HL-60/S4 treated with retinoic acid at 250 ng/mL for 4 days and 3 days (cell line): ENCODE data around the gene GPC4.
"Not testable (repeated sequence)": the region's sequence is repeated elsewhere in the genome, so short reads cannot be mapped to it uniquely, and the experiment has no call there.

Experiments
- in situ Hi-C: fragments of 300-500 bp; cut with MboI; formaldehyde crosslinking; loops from 2 replicates; pipeline ENCODE4 v1.7.0; 2022; ENCODE audit warnings: low sequenced_read_pairs

Gene GPC4

DNA sequence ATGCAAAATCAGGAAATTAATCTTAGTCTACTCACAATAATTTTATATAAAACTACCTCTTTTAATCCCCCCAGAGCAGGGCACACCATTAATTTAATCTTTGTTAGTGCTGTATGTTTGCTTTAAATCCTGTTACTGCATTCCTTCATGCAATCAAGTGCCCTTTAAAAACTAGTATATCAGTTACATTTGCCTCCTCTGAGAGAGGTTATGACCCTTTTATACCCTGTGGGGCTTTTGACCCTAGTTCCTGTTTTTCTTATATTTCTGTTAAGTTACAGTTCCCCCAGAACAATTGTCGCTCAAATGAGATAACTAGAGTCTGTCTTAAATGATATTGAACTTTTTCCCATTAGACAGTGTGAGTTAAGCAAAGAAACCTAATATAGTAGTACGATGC, 46.2 kb downstream of the GPC4 start:
- in situ Hi-C loops, result no loop called here

DNA sequence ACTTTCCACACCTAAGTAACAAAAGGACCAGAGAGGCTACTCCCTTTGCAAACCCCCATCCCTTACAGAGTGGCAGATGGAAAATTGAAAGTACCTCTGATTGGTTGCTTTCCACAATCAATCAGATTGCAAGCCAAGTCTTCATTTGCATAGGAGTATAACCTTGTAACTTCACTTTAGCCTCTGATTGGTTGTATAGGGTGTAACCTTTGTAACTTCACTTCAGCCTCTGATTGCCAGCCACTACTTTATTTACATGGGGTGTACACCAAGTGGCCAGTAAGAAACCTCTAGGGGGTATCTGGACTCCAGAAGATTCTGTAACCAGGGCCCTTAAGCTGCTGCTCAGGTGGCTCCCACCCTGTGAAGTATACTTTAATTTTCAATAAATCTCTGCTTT, 48.6 kb downstream of the GPC4 start:
- in situ Hi-C loops, result no loop called here

DNA sequence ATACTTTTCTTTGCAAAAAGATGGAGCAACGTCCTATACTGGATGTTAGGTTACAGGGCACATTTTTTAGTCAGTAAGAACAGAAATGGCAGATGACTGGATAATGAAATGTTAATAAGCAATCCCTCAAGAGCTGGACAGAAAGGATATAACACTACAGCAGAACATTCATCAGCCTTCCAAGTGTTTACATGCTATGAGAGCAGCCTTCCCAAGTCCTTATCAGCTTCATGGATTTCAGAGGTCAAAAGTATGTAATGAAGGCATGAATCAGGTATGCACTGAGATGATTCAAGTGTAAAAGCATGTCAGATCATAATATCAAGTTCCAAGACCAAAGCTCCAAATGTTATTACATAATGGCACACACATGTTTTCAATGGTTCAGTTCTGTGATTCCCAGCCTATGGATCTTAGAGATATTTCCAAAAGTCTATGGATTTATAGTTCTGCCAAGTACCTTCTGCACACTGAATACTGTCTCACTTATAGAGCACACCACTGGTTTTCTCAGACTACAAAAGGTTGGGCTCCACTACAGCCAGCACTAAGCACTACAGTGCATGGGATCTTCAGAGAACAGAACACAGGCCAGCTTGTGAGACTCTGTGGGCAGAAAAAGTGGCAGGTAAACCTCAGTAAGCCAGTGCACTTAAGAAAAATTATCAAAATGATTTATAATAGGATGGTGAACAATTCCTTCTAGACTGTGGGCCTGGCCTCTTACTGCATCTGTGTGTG, 49.2 kb downstream of the GPC4 start:
- in situ Hi-C loops, result no loop called here

DNA sequence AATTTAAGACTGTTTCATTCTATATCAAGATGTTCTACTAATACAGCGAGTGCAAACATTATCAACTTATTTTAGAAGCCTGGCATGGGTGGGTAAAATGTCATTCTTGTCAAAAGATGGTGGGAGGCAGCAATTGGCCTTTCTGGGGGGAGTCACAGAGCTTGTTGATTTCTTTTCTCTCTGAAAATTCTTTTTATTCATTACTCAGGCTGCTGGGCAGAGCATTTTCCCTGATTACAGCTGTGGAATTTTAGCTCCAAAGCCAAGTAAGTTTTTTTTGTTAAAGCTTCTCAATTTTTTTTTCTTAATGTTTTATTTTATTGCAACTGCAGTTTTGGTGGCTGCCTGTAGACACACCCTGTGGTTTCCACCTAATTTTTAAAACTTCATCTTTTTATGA, 50.4 kb downstream of the GPC4 start:
- in situ Hi-C loops, result no loop called here

DNA sequence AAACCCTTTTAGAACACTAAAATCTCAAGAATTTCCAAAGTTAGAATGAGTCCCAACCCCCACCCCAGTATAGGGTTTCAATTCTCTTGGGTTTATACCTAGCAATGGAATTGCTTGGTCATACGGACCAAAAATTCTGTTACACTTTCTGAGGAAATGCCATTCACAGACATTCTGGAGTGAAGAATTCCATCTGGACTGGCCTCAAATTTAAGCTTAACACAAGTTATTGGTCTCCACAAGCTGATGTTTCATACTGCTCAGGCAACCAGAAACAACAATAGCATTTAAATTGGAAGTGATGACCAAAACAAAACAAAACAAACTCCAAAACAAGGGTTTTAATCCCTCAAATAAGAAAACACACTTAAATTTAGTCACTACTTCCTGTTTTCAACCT, 51.1 kb downstream of the GPC4 start:
- in situ Hi-C loops, result no loop called here

DNA sequence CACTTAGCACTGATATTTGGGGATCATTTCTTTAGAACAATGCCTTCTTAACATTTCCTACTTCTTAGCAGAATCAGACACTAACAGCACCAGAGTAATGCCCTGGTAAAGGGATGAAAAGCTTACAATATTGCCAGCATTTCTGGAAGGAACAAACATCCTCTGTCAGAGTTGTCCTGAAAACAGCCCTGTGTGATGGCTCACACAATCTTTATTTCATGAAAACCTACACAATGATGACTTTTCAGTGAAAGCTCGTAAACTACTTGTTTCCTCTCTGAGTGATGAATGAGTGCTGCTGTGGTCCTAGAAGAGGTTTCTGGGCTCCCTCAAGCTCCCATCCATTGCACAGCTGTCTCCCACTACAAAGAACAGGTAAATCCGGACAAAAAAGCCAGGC, 52.8 kb downstream of the GPC4 start:
- in situ Hi-C loops, result no loop called here

DNA sequence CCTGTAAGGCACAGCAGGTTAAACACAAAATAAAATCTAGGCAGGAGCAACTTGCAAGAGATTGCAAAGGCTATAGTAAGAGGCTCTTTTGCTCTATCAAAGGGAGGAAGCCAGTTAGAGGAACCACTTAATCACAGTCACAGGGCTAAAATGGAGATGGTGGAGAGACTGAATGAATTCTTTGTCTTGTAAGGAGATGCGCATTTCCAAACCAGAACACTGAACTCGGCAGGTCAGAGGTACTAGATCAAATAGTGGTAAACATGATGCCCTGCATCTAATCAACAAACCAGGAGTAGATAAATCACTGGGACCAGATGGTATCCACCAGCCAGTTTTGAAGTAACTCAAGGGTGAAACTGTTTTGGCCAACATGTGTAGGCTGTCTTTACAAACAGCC, 55.8 kb downstream of the GPC4 start:
- in situ Hi-C loops, result no loop called here

DNA sequence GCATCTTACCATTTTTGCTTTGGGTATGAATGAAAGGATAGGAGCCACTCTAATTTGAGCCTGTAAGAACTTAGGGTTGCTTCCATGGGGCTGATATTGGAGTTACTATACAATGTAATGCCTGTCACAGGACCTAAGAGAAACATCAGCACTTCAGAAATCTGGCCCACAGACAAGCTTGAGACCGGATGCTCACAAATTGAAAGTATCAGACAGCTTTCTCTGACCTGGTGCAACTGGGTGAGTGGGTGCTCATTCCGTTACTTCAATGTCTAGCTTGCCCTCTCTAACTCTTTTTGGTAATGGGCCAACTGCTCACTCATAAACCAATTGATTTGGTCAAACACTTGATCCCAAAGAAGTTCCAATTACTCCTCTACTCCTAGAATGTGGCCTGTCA, 62.1 kb downstream of the GPC4 start:
- in situ Hi-C loops, result no loop called here

DNA sequence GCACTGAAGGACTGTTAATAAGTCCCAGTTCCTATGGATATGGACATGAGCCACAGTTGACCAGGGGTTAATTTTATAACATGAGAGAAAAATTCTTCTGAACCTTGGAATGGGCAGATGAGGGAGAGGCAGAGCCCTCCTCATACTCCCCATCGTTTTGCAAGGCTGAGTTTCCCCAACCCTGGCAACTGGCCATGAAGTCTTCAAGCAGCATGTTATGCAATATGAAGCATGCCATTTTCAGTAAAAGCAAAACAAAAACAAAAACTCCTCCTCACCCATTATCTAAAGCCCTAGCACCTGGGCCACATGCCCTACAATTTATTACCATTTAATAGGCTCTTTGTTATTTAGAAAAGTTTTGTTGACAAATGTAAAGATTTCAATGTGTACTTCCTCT, 64.5 kb downstream of the GPC4 start:
- in situ Hi-C loops, result no loop called here

DNA sequence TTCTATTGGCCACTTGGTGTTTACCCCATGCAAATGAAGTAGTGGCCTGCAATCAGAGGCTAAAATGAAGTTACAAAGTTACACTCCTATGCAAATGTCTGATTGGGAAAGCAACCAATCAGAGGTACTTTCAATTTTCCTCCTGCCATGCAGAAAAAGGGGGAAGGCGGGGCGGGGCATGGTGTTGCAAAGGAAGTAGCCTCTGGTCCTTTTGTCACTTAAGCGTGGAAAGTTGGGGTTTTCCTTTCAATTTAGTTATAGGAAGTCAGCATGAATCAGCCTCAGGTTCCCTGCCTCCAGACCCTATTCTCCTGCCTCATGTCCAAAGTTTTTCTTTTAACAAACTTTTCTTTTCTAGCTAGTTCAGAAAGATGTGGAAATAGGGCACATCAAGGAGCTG, 69.3 kb downstream of the GPC4 start:
- in situ Hi-C loops, result no loop called here

DNA sequence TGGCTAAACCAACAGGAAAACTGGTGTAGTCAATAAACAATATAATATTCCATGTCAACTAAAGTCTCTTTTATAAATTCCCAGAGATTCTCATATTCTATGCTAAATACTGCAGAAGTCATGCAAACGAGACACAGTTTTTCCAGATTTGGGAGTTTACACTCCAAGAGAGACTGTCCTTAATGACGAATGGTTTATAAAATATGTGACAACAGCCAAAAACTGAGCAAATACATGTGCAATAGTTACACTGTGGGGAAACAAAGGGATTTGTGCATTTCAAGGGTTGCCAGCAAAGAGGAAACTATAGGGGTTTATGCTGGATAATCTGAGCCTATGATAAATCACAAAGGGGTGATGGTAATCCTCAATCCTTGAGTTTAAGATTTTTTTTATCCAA, 75.7 kb downstream of the GPC4 start:
- in situ Hi-C loops, result no loop called here

DNA sequence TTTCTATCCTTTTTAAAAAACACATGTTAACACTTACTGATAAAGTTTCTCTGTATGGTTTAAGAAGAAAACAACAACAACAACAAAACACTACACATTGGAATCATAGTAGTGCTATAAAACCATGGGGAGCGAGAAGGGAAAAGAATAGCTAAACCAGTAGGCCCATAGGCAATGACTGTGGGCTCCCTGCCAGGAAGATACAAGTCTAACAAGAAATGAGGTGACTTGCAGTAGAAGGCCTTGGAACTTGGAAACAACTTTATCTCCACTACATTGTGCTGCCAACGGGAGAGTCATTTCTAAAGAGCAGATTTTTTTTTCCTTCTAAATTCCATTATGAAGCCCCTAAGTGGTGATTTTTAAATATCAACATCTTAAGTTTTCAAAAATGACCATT, 78.0 kb downstream of the GPC4 start:
- in situ Hi-C loops, result no loop called here

DNA sequence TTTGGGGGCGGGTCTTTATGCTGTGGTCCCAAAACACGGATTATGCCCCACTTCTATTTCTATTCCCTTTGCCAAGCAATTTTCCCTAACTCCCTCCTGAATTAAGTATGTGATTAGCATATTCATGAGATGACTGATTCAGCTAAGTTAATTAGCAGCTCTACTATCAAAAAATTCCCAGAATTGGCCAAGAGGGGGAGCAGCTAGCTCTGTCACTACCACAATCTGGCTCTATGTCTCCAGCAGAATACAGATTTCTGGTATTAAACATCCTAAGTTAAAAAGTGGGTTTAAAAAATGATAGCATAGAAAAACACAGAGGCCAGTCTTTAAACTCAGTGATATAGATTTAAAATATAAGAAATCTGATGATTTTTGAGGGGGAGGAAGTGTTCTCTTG, 80.3 kb downstream of the GPC4 start:
- in situ Hi-C loops, result no loop called here

DNA sequence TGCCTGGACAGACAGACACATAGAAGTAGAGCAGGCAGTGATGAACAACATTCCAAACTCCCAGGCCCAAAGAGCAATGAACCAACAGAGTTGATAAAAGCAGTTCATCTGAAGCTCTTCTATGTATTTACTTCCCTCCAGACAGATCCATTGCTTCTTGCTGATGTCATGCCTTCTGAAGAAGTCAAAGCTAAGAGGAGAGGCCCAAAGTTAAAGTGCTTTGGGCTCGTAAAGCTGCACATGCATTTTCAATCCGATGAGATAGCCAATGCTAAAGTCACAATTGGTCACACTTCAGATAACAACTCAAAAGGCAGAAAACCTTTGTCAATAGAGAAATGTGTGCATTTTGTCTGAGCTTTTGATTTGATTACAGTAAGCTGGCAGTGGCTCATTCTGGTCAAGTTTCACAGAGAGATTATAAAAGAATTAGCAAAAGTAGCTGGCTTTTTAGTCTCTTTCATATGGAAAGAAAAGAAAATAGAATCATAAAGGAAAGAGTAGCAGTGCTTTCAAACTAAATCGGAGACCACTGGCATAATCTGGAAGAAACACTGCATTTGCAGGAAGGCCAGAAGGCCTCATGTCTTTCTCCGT, 82.0 kb downstream of the GPC4 start:
- in situ Hi-C loops, result no loop called here

DNA sequence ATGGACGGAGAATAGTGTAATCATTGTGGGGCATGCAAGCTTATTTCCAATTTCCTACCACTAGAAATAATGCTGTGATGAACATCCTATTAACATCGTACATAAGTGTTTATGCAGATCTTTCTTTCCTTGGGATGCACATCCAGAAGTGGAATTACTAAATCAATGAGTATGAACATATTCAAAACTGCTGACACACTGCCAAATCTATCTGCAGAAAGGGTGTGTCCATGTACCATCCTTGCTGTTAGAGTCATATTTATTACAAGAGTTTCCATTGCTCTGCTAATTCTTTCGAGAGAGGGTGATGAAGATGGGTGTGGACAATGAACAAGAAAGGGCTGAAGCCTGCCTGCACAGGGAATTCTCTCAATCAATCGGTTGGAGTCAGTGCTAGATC, 82.6 kb downstream of the GPC4 start:
- in situ Hi-C loops, result no loop called here

DNA sequence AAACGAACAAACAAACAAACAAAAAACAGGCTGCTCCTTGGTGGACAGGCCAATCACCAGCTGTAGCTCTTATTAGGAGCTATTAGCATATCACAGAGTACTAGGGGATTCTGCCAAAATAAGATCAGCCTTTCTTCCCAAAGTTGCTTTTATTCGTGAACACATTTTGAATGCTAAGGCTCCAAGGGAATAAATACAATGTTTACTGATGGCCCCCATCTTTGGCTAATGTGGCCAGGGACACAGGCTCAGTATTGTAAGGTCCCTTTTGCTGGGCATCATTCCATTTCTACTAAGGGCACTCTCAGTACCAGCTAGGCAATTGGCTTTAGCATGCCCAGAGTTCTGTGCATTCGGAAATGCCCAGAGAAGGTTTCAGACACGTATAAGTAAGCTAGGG, 84.3 kb downstream of the GPC4 start:
- in situ Hi-C loops, result no loop called here

DNA sequence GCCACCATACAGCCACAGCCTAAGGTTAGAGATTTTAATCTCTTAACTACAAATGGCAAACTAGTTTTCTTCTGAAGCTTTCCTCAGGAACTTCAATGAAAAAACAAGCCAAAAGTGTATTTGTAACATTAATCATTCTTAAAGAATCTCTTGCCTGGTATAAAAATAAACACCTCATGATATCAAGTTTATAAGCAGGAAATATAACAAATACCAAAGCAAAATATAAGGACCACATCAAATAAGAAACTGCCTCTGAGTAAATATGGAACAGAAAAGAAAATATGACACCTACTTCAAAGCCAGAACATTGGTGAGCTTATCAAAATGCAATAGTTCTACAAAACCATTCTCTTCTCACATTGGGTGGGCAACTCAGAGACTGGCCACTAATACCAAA, 89.9 kb downstream of the GPC4 start:
- in situ Hi-C loops, result no loop called here

DNA sequence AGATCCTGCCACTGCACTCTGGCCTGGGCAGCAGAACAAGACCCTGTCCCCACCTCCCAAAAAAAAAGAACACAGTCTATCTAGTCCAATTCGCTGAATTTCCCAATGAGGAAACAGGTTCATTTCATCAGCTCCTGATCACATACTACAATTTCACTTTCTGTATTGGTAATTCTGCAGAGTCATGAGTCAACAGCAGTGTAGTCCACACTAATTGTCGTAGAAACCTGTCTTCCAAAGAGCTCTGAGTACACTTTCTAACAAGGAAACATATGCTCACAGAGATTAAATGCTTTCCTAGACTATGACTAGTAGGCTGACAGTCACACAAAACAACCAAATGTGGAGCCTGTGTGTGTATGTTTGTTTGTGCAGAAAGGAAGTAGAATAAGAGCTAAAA, 91.9 kb downstream of the GPC4 start:
- in situ Hi-C loops, result no loop called here

DNA sequence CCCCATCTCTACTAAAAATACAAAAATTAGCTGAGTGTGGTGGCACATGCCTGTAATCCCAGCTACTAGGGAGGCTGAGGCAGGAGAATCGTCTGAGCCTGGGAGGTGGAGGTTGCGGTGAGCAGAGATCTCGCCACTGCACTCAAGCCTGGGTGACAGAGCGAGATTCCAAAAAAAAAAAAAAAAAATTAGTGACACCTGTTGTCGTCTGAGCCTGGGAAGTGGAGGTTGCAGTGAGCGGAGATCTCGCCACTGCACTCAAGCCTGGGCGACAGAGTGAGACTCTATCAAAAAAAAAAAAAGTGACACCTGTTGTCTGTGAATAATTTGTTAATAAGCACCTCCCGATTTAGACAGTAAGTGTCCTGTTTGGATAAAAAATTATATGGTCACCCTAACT, 93.0 kb downstream of the GPC4 start:
- in situ Hi-C loops, result not testable (repeated sequence)

DNA sequence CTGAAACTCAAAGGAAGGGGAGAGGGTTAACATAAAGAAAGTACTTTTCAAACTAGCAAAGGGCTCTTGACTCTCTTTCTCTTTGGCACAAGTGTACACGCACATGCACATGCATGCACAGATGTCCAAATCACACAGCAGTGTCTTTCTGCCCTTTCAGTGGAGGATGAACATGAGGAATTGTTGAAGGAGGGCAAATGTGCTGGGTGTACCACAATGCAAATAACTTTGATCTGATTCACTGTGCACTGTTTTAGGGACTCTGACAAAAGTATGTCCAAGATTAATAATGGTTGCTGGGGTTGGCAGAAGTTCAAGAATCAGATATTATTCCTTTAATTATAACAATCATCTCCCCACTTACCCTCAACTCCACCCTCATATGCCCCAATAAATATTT, 93.8 kb downstream of the GPC4 start:
- in situ Hi-C loops, result no loop called here

DNA sequence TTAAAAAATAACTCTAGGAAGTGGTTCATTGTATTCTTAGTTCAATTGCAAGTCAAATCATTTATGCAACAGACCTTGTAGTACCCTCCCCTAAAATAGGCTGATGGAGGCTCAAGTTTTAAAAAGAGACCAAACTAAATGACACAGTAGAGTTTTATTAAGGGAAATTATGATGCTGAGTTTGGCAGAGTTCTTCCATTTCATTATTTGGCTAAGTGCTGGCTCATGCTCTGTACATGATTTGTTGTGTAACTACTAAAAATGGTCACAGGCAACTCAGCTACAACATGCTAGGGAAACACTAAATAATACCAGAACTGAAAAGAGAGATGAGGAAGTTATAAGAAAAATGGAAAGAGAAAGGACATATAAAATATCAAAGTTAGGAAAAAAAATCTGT, 101.0 kb downstream of the GPC4 start:
- in situ Hi-C loops, result no loop called here

DNA sequence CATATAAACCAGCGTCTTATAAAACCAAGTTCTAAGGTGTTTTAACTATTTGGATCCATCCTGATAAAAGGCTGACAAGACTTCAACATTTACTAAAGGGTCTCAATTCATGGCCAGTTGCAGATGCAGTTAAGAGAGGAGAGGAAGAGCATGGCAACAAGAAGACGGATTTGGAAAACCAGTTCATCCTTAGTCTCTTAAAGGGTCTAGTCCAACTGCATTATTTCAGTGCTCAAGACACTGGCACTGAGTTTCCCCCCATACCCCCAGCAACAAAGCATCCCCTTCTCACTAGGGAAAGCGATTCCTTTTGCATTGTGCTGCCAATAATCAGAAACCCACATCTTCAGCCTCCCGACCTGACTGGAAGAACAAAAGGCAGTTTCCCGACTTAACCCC, 106.8 kb downstream of the GPC4 start:
- in situ Hi-C loops, result no loop called here
